SU-DHL-6 (cell line): ENCODE measurements around the gene TESK2.

ENCODE experiments used
- H2AFZ ChIP-seq: fragments of 200-600 bp; sonication (generic); 2 replicates; pipeline ENCODE4 v1.6.1; 2014; ENCODE audit warnings: low read depth, mild to moderate bottlenecking, moderate library complexity, mixed read lengths, antibody characterized with exemption, low read length; ENCODE audit not compliant: severe bottlenecking
- H3F3A ChIP-seq: fragments of 200-600 bp; shearing (Covaris generic); 2 replicates; pipeline ENCODE4 v1.6.0; 2016; ENCODE audit warnings: antibody characterized with exemption, mild to moderate bottlenecking; ENCODE audit not compliant: insufficient read depth
- H3K27ac ChIP-seq: fragments of 200-600 bp; sonication (generic); 2 replicates; pipeline ENCODE4 v1.5.1; 2016; ENCODE audit warnings: low read depth, mild to moderate bottlenecking, low read length, moderate library complexity, mixed read lengths
- H3K27me3 ChIP-seq: fragments of 200-600 bp; sonication (generic), shearing (Covaris generic); 2 replicates; pipeline ENCODE4 v1.6.0; 2014; ENCODE audit warnings: mild to moderate bottlenecking, low read length
- H3K36me3 ChIP-seq: fragments of 200-600 bp; sonication (generic); 2 replicates; pipeline ENCODE4 v1.6.1; 2014; ENCODE audit warnings: mild to moderate bottlenecking, low read length, mixed read lengths
- H3K4me2 ChIP-seq: fragments of 300-600, 200-600 bp; shearing (Covaris generic), sonication (generic); 2 replicates; pipeline ENCODE4 v1.6.0; 2014; ENCODE audit warnings: low read length, low read depth, mild to moderate bottlenecking; ENCODE audit not compliant: poor library complexity, severe bottlenecking
- H3K4me3 ChIP-seq: fragments of 200-600 bp; sonication (generic); 2 replicates; pipeline ENCODE4 v1.5.1; 2014; ENCODE audit warnings: antibody characterized with exemption, low read length, mild to moderate bottlenecking, mixed read lengths; ENCODE audit not compliant: insufficient read depth, poor library complexity, severe bottlenecking
- H3K79me2 ChIP-seq: fragments of 200-600 bp; sonication (generic); 2 replicates; pipeline ENCODE4 v1.6.1; 2014; ENCODE audit warnings: mild to moderate bottlenecking, low read length, moderate library complexity; ENCODE audit not compliant: insufficient read depth
- H3K9ac ChIP-seq: fragments of 200-600 bp; sonication (generic); 2 replicates; pipeline ENCODE4 v1.7.0; 2014; ENCODE audit warnings: mild to moderate bottlenecking, low read length
- H3K9me2 ChIP-seq: fragments of 200-600 bp; sonication (generic); replicated peaks from 2 replicates; pipeline ENCODE4 v1.6.1; 2014; ENCODE audit warnings: low read length; ENCODE audit not compliant: insufficient read depth
- H3K9me3 ChIP-seq: fragments of 200-600 bp; sonication (generic); 2 replicates; pipeline ENCODE4 v1.6.1; 2014; ENCODE audit warnings: low read length, mixed read lengths; ENCODE audit not compliant: insufficient read depth
- H4K20me1 ChIP-seq: fragments of 200-600 bp; sonication (generic); 2 replicates; pipeline ENCODE4 v1.6.1; 2014; ENCODE audit warnings: low read depth, mild to moderate bottlenecking, antibody characterized with exemption, low read length, moderate library complexity, mixed read lengths
- EZH2phosphoT487 ChIP-seq: fragments of 200-600 bp; sonication (generic), shearing (Covaris generic); conservative IDR thresholded peaks from 2 replicates; pipeline ENCODE4 v1.6.1; 2018; ENCODE audit warnings: mild to moderate bottlenecking, antibody characterized with exemption, low read length, moderate library complexity, mixed read lengths
- TF ChIP-seq, protein P1 (sequence below): fragments of 200-600 bp; sonication (generic); IDR thresholded peaks from one replicate; pipeline ENCODE4 v1.5.1; 2017; ENCODE audit warnings: antibody characterized with exemption, mild to moderate bottlenecking, low read length, moderate library complexity; ENCODE audit not compliant: insufficient read depth, poor library complexity, severe bottlenecking

TESK2 gene

DNA sequence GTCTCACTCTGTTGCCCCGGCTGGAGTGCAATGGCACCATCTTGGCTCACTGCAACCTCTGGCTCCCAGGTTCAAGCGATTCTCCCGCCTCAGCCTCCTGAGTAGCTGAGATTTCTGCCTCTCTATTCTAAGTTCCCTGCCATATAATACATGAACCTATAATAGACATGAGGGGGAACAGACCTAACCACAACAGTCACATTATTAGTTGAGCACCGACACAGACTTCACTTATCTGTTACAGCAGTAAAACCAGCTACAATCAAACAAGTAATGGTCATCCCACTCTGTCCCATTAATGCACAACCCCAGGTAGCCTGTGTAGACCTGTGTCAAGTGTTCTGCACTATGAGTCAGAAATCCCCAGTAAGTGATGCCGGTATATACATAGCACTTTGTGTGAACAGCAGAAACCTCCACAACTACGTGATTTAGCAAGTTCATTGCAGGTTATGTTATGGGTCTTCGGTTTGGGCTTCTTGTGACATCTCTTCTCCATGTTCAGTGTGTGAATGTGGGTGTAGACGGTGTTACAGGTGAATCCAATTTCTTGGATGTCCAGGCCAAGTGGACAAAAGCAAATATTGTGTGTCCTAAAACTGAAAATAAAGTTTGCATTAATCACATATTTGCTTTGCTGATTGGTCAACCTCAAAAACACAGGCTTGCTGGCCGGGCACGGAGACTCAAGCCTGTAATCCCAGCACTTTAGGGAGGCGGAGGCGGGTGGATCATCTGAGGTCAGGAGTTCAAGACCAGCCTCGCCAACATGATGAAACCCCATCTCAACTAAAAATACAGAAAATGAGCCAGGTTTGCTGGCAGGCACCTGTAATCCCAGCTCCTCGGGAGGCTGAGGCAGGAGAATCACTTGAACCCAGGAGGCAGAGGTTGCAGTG lies 12.7 kb upstream of the TESK2 start:
- H3K79me2 ChIP-seq = no peaks in the 10 kb centered on the region
- H3K27ac ChIP-seq = no peak overlapping the region
- H3K4me3 ChIP-seq = no peak overlapping the region
- no peak for TF ChIP-seq EZH2phosphoT487
- TF ChIP-seq, protein P1, sequence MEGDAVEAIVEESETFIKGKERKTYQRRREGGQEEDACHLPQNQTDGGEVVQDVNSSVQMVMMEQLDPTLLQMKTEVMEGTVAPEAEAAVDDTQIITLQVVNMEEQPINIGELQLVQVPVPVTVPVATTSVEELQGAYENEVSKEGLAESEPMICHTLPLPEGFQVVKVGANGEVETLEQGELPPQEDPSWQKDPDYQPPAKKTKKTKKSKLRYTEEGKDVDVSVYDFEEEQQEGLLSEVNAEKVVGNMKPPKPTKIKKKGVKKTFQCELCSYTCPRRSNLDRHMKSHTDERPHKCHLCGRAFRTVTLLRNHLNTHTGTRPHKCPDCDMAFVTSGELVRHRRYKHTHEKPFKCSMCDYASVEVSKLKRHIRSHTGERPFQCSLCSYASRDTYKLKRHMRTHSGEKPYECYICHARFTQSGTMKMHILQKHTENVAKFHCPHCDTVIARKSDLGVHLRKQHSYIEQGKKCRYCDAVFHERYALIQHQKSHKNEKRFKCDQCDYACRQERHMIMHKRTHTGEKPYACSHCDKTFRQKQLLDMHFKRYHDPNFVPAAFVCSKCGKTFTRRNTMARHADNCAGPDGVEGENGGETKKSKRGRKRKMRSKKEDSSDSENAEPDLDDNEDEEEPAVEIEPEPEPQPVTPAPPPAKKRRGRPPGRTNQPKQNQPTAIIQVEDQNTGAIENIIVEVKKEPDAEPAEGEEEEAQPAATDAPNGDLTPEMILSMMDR = no peak
- H3K27me3 ChIP-seq = no peaks in the 10 kb centered on the region
- H3K9me2 ChIP-seq = no peaks in the 10 kb centered on the region
- H3K9ac ChIP-seq = no peak overlapping the region
- no peaks in the 10 kb centered on the region for H4K20me1 ChIP-seq
- H3K4me2 ChIP-seq = no peak overlapping the region
- H2AFZ ChIP-seq = no peak overlapping the region
- no peaks in the 10 kb centered on the region for H3K9me3 ChIP-seq
- H3K36me3 ChIP-seq = no peaks in the 10 kb centered on the region
- H3F3A ChIP-seq = peaks cover 14% of the 10 kb centered on the region; the same call in 1 of the 2 replicates

DNA sequence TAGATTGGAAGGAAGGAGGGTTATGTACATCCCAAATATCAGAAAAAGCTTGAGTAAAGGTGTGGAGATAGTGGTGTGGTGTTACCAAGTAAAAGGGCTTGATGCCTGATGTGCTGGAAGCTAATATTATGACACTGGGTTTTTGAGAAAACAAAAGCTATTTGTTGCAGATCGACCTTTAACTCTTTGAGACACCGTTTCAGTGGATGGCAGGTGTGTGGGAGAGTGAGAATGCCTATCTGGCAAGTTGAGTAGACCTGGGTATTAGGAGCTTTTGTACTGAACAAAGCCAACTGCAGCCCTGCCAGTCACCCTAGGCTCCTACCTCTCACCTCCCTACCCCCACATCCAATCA lies 10.5 kb upstream of the TESK2 start:
- no peak overlapping the region for H2AFZ ChIP-seq
- no peaks in the 10 kb centered on the region for H3K9me2 ChIP-seq
- no peak overlapping the region for H3K4me3 ChIP-seq
- H4K20me1 ChIP-seq = no peaks in the 10 kb centered on the region
- H3K27me3 ChIP-seq = no peaks in the 10 kb centered on the region
- H3K9me3 ChIP-seq = no peaks in the 10 kb centered on the region
- no peak overlapping the region for H3K4me2 ChIP-seq
- H3K9ac ChIP-seq = no peak overlapping the region
- peaks cover 5% of the 10 kb centered on the region; the same call in 1 of the 2 replicates for H3F3A ChIP-seq
- H3K36me3 ChIP-seq = no peaks in the 10 kb centered on the region
- H3K79me2 ChIP-seq = no peaks in the 10 kb centered on the region
- no peak overlapping the region for H3K27ac ChIP-seq
- TF ChIP-seq, protein P1 = no peak
- no peak for TF ChIP-seq EZH2phosphoT487

DNA sequence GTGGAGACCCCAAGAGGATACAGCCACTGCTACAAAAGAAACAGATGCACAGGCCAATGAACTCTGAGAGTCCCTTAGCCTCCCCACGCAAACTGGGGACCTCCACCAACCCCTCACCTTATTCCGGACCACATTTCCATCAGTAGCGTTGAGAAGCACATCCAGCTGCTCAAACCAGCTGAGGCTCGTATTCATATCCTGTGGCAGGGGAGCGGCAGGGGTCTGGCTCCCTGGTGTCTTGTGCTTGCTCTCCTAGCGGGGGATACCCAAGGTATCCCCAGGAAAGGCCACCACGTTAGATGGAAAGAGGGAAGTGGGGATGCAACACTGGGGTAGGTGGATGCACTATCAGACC lies 8.4 kb upstream of the TESK2 start:
- Histone ChIP-seq H3K4me2 (peak overlapping the region; percentile 87), H3F3A (peaks cover 5% of the 10 kb centered on the region; the same call in 1 of the 2 replicates), H3K9me3 (no peaks in the 10 kb centered on the region), H3K4me3 (peak overlapping the region; percentile 70), H3K9me2 (no peaks in the 10 kb centered on the region), H3K27me3 (no peaks in the 10 kb centered on the region), H3K9ac (peak overlapping the region; percentile 69), H2AFZ (peak overlapping the region; percentile 95), H4K20me1 (no peaks in the 10 kb centered on the region), H3K36me3 (no peaks in the 10 kb centered on the region), H3K79me2 (no peaks in the 10 kb centered on the region), H3K27ac (no peak overlapping the region)
- TF ChIP-seq, protein P1 = peak; percentile 11
- no peak for TF ChIP-seq EZH2phosphoT487
